ENCODE measurements around the gene FBXO48. TPM values are rescaled to one million over a fixed set of nuclear protein-coding genes. Genes with fewer than 3 reads are reported as not detected.
A peak's percentile ranks its signal among the peaks of the same experiment; 100 is the strongest.
"Not testable (repeated sequence)": the region's sequence is repeated elsewhere in the genome, so short reads cannot be mapped to it uniquely, and the experiment has no call there.

FBXO48 gene
- total RNA-seq, 1 donor from 2014 or later, result 0.13 TPM

- no peak for DNase-seq (ENCODE audit: low read depth in 2 of 2)
These were observed 5.8 kb upstream of the FBXO48 start for GRCh38 chr2:68472796-68473414.

GRCh38 chr2:68471385-68471784, 4.3 kb upstream of the FBXO48 start:
- DNase-seq (ENCODE audit: low read depth in 2 of 2), result no peak

- peak in 1 of 2 donors; percentile 36 for DNase-seq (ENCODE audit: low read depth in 2 of 2)
These were observed 2.8 kb upstream of the FBXO48 start for GRCh38 chr2:68469935-68470334.

GRCh38 chr2:68468801-68469200, 1.7 kb upstream of the FBXO48 start:
- DNase-seq (ENCODE audit: low read depth in 2 of 2), result no peak

- DNase-seq (ENCODE audit: low read depth in 2 of 2), result no peak
These were observed 367 bp downstream of the FBXO48 start for GRCh38 chr2:68466778-68467076.

- peak in 1 of 2 donors; percentile 44 for DNase-seq (ENCODE audit: low read depth in 2 of 2)
These were observed 725 bp downstream of the FBXO48 start for GRCh38 chr2:68466361-68466777.

- DNase-seq (ENCODE audit: low read depth in 2 of 2), result no peak
These were observed 1.8 kb downstream of the FBXO48 start for GRCh38 chr2:68465081-68465916.

- no peak for DNase-seq (ENCODE audit: low read depth in 2 of 2)
These were observed 2.4 kb downstream of the FBXO48 start for GRCh38 chr2:68464651-68465050.

GRCh38 chr2:68463287-68463877, 3.7 kb downstream of the FBXO48 start:
- peak; percentile 68 to 77 for DNase-seq (ENCODE audit: low read depth in 2 of 2)

GRCh38 chr2:68458981-68459380, 8.1 kb downstream of the FBXO48 start:
- DNase-seq (ENCODE audit: low read depth in 2 of 2), result no peak

- no peak for DNase-seq (ENCODE audit: low read depth in 2 of 2)
These were observed 10.9 kb downstream of the FBXO48 start for GRCh38 chr2:68456198-68456597.

GRCh38 chr2:68454719-68455118, 12.4 kb downstream of the FBXO48 start:
- no peak for DNase-seq (ENCODE audit: low read depth in 2 of 2)

GRCh38 chr2:68453761-68454360, 13.2 kb downstream of the FBXO48 start:
- no peak for DNase-seq (ENCODE audit: low read depth in 2 of 2)

- DNase-seq (ENCODE audit: low read depth in 2 of 2), result no peak
These were observed 14.8 kb downstream of the FBXO48 start for GRCh38 chr2:68452158-68452900.

GRCh38 chr2:68448671-68449653, 18.1 kb downstream of the FBXO48 start:
- no peak for DNase-seq (ENCODE audit: low read depth in 2 of 2)

GRCh38 chr2:68447118-68447517, 20.0 kb downstream of the FBXO48 start:
- no peak for DNase-seq (ENCODE audit: low read depth in 2 of 2)

GRCh38 chr2:68446425-68446824, 20.7 kb downstream of the FBXO48 start:
- DNase-seq (ENCODE audit: low read depth in 2 of 2), result not testable (repeated sequence)

GRCh38 chr2:68441994-68442322, 25.1 kb downstream of the FBXO48 start:
- no peak for DNase-seq (ENCODE audit: low read depth in 2 of 2)

- peak; percentile 68 to 84 for DNase-seq (ENCODE audit: low read depth in 2 of 2)
These were observed 25.7 kb downstream of the FBXO48 start for GRCh38 chr2:68441179-68441993.
